GM12801 (cell line): Measurements from ENCODE around the gene FLT1.

ENCODE experiments used
- TF ChIP-seq, protein P1 (sequence below): IDR thresholded peaks from one replicate; pipeline ENCODE4 v1.5.1; 2011; ENCODE audit warnings: control low read depth; ENCODE audit not compliant: insufficient read length; ENCODE audit errors: extremely low read depth

FLT1 gene

GRCh38 chr13:28301839-28302238 lies 193.1 kb downstream of the FLT1 start:
- TF ChIP-seq, protein P1, sequence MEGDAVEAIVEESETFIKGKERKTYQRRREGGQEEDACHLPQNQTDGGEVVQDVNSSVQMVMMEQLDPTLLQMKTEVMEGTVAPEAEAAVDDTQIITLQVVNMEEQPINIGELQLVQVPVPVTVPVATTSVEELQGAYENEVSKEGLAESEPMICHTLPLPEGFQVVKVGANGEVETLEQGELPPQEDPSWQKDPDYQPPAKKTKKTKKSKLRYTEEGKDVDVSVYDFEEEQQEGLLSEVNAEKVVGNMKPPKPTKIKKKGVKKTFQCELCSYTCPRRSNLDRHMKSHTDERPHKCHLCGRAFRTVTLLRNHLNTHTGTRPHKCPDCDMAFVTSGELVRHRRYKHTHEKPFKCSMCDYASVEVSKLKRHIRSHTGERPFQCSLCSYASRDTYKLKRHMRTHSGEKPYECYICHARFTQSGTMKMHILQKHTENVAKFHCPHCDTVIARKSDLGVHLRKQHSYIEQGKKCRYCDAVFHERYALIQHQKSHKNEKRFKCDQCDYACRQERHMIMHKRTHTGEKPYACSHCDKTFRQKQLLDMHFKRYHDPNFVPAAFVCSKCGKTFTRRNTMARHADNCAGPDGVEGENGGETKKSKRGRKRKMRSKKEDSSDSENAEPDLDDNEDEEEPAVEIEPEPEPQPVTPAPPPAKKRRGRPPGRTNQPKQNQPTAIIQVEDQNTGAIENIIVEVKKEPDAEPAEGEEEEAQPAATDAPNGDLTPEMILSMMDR: no peak

- TF ChIP-seq, protein P1: no peak
Observed at GRCh38 chr13:28299916-28300315, 195.0 kb downstream of the FLT1 start.

GRCh38 chr13:28297341-28297740 lies 197.6 kb downstream of the FLT1 start:
- TF ChIP-seq, protein P1: no peak

GRCh38 chr13:28286263-28286662 lies 208.7 kb downstream of the FLT1 start:
- TF ChIP-seq, protein P1: no peak

DNA sequence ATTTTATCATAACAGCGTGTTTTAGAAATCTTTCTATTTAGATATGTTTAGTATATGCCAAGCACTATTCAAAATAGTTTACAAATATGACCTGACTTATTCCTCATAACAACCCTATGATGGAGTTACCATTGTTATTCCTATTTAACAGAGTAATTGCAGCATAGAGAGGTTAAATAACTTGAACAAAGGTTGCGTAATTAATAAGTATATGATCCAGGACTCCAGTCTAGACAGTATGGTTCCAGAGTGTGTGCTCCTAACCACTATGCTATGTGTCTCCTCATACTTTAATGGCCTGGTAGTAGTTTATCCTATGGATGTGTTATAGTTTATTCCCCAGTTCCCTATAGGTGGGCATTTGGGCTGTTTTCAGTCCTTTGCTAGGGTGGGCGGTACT lies 211.3 kb downstream of the FLT1 start:
- TF ChIP-seq, protein P1: no peak

DNA sequence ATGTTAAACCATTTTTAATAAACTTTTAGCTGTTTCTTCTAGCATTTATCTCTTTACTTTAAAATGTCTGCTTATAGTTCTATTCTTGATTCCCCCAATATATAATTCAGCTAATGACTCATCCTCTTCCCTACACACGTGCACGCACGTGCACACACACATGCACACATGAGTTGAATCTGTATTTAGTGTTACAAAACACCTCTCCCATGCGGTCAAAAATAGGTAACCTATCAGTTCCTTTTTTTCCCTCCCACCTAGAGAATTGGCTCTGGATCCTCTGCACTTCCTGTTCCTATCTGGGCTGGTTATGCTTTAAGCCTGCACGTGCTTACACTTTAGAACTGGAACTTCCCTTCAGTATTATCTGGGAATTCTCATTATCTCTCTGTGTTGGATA lies 212.5 kb downstream of the FLT1 start:
- TF ChIP-seq, protein P1: no peak

DNA sequence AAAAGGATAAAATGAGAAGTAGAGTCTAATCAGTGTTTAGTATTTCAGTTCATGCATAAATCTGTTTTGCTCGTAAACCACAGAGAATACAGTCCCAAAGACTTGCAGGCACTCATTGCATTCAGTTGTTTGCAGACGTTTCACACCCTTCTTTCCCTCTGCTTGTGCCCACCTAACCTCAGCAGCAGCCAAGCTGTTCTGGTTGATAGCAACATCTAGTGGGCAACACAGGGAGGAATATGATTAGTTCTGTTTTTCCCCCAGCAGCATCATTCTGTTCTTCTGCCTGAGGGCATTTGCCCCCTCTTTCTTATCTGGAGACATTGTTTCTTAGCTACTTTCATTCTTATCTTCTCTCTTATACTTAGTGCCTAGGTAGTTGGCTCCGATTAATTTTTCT lies 221.0 kb downstream of the FLT1 start:
- TF ChIP-seq, protein P1: no peak
